A673 (cell line): Measurements from ENCODE around the gene GPR61.

Experiments
- EZH2 ChIP-seq: fragments of 200-600 bp; sonication (generic); IDR thresholded peaks from 2 replicates; pipeline ENCODE4 v1.6.1; 2017; ENCODE audit warnings: borderline replicate concordance, low read depth, mild to moderate bottlenecking, mixed read lengths, antibody characterized with exemption, low read length; ENCODE audit not compliant: poor library complexity, severe bottlenecking
- TF ChIP-seq, protein P1 (sequence below): fragments of 300-800, 200-600 bp; sonication (generic); conservative IDR thresholded peaks from 2 replicates; pipeline ENCODE4 v1.5.1; 2017; ENCODE audit warnings: low read depth, mild to moderate bottlenecking, antibody characterized with exemption, low read length, moderate library complexity, mixed read lengths

GRCh38 chr1:109569323-109569722 lies 29.7 kb downstream of the GPR61 start:
- TF ChIP-seq, protein P1, sequence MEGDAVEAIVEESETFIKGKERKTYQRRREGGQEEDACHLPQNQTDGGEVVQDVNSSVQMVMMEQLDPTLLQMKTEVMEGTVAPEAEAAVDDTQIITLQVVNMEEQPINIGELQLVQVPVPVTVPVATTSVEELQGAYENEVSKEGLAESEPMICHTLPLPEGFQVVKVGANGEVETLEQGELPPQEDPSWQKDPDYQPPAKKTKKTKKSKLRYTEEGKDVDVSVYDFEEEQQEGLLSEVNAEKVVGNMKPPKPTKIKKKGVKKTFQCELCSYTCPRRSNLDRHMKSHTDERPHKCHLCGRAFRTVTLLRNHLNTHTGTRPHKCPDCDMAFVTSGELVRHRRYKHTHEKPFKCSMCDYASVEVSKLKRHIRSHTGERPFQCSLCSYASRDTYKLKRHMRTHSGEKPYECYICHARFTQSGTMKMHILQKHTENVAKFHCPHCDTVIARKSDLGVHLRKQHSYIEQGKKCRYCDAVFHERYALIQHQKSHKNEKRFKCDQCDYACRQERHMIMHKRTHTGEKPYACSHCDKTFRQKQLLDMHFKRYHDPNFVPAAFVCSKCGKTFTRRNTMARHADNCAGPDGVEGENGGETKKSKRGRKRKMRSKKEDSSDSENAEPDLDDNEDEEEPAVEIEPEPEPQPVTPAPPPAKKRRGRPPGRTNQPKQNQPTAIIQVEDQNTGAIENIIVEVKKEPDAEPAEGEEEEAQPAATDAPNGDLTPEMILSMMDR: no peak
- TF ChIP-seq EZH2: no peak
